Fibroblast of mammary gland (primary cell): ENCODE measurements around the gene LNPK.
A peak's percentile ranks its signal among the peaks of the same experiment; 100 is the strongest.

Experiments
- DNase-seq: peaks from one replicate; pipeline ENCODE4 v3.0.0-alpha.2; 2010; ENCODE audit warnings: low read depth
- H3K4me3 ChIP-seq: 2 replicates; pipeline ENCODE4 v1.5.1; 2011; ENCODE audit warnings: low read depth, mild to moderate bottlenecking, low read length, moderate library complexity; ENCODE audit not compliant: control insufficient read depth
- TF ChIP-seq, protein P1 (sequence below): conservative IDR thresholded peaks from 2 replicates; pipeline ENCODE4 v1.5.1; 2011; ENCODE audit warnings: low read depth, low read length, inconsistent platforms; ENCODE audit not compliant: control insufficient read depth, insufficient read depth

The LNPK gene

DNA sequence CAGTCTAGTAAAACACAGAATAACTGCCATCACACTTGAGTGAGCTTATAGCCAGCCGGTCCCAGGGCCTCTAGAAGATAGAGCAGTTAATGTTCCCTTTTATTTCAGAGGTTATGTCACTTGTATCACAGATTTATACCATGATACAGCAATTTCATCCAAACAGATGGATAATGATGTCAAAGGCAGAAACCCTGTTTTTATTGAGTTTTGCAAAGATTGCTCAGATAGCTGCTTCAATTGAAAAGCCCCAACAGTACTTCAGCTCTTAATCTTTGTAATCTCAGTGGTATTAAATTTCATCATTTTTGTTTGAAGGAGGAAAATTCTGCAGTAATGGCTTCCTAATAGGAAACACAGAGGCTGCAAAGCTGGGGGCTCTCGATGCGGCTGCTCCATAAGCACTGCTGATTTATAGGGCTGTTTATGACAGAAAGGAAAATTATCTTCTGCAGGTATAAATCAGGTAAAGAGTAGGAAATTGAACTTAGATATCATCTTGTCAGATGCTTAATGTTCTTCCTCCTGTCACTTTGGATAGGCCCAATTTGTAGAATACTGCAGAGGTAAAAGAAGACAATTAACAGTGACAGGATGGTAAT is 112.3 kb downstream of the LNPK start:
- TF ChIP-seq, protein P1, sequence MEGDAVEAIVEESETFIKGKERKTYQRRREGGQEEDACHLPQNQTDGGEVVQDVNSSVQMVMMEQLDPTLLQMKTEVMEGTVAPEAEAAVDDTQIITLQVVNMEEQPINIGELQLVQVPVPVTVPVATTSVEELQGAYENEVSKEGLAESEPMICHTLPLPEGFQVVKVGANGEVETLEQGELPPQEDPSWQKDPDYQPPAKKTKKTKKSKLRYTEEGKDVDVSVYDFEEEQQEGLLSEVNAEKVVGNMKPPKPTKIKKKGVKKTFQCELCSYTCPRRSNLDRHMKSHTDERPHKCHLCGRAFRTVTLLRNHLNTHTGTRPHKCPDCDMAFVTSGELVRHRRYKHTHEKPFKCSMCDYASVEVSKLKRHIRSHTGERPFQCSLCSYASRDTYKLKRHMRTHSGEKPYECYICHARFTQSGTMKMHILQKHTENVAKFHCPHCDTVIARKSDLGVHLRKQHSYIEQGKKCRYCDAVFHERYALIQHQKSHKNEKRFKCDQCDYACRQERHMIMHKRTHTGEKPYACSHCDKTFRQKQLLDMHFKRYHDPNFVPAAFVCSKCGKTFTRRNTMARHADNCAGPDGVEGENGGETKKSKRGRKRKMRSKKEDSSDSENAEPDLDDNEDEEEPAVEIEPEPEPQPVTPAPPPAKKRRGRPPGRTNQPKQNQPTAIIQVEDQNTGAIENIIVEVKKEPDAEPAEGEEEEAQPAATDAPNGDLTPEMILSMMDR, result no peak
- H3K4me3 ChIP-seq, result no peak overlapping the region
- DNase-seq, result no peak

GRCh38 chr2:175887776-175888175 is 114.3 kb downstream of the LNPK start:
- no peak for DNase-seq
- TF ChIP-seq, protein P1, result no peak
- H3K4me3 ChIP-seq, result no peak overlapping the region

DNA sequence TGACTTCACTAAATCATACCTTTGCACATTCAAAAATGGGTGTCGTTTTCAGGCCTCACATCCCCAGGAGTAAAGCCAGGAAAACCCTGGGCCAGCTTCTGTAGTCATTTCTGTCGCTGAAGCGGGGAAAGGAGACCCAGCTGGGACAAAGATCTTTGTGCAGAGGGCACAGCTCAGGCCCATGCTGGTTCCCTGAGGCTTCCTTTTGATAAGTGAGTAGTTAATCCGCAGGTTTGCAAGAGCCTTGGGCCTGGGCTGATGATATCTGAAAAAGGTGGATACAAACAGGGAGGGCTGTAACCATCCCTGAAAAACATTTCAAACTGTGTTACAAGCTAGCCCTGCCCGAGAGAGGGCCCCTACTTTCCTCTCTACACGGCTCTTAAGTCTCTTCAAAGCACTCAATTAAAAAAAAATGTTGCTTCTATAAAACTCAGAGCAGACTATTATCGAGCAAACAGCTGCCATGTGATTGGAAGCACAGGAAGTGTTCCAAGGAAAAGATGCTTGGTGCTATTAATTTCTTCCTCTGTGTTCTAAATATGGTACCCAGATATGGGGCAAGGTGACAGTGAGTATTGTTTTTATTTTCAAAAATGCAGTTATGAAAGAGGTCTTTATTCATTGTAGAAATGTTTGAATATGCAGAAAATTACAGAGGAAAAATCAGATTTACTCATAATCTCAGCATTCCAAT is 117.2 kb downstream of the LNPK start:
- H3K4me3 ChIP-seq, result no peak overlapping the region
- no peak for DNase-seq
- TF ChIP-seq, protein P1, result no peak

DNA sequence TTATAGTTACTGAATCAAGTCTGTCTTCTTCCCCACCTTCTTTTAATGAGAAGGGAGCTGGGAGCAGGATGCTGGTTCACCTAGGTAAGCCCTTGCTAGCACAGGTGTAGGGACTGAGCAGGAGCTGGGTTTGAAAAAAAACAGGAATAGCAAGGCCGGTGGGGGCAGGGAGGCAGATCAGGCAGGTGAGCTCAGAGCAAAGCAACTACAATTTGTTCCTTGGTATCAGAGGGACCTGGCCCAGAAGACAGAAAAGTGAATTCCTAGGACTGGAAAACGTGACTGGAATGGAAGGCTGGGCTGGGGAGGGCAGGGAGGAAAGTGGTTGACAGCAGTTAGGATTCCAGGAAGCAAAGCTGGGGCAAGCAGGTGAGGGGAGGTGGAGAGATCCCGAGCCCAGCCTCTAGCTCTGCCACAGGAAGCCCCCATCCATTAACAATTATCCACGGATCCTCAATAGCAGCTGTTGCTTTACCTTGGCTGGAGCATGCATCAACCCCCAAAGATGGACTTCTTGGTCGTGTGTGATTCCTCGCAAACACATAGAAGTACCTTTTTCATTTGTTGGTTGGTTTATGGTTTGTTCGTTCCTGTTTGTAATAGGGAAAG is 118.4 kb downstream of the LNPK start:
- no peak for DNase-seq
- no peak overlapping the region for H3K4me3 ChIP-seq
- TF ChIP-seq, protein P1, result no peak

GRCh38 chr2:175879679-175880078 is 122.4 kb downstream of the LNPK start:
- TF ChIP-seq, protein P1, result no peak
- no peak for DNase-seq

GRCh38 chr2:175877845-175878544 is 124.1 kb downstream of the LNPK start:
- no peak overlapping the region for H3K4me3 ChIP-seq
- peak; percentile 82 for DNase-seq
- TF ChIP-seq, protein P1, result no peak

More at GRCh38 chr2:175879679-175880078, 122.4 kb downstream of the LNPK start:
- H3K4me3 ChIP-seq, result no peak overlapping the region
